Adrenal gland (tissue), 12 donors: ENCODE results near the gene TENT5C. TPM values are rescaled to one million over a fixed set of nuclear protein-coding genes. Genes with fewer than 3 reads are reported as not detected.

Experiments
- DNase-seq, 7 donors: peaks; one replicate each; pipeline ENCODE4 v3.0.0-alpha.2; 2019 to 2020
- H3K27ac ChIP-seq, 5 donors: fragments of 200-600 bp; sonication (generic) in 4 of 5; 1 replicate in 3 of 5; 2 replicates in 2 of 5; pipeline versions ENCODE4 v1.5.1 to v1.8.0; 2016 to 2020; ENCODE audit warnings: mild to moderate bottlenecking in 1 of 5
- H3K27me3 ChIP-seq: fragments of 200-600 bp; 2 replicates; pipeline ENCODE4 v1.8.0; 2021
- H3K36me3 ChIP-seq, 2 donors: fragments of 200-600 bp; replicated peaks in 1 of 2; 1 replicate in 1 of 2; 2 replicates in 1 of 2; pipeline versions ENCODE4 v1.5.1 to v1.8.0; 2018 to 2022
- H3K4me1 ChIP-seq, 2 donors: fragments of 200-600 bp; replicated peaks in 1 of 2; 1 replicate in 1 of 2; 2 replicates in 1 of 2; pipeline versions ENCODE4 v1.5.1 to v1.8.0; 2018 to 2021
- H3K4me3 ChIP-seq, 4 donors: fragments of 200-600 bp; sonication (generic) in 3 of 4; one replicate each; pipeline ENCODE4 v1.5.1; 2016 to 2018
- H3K9me3 ChIP-seq, 3 donors: fragments of 200-600 bp; sonication (generic) in 1 of 3; replicated peaks in 1 of 3; 1 replicate in 2 of 3; 2 replicates in 1 of 3; pipeline versions ENCODE4 v1.5.1 to v1.8.0; 2016 to 2021
- POLR2A ChIP-seq, 2 donors: fragments of 450-650 bp; IDR thresholded peaks; one replicate each; pipeline ENCODE4 v1.6.1; 2017; ENCODE audit warnings: antibody characterized with exemption in 2 of 2, mild to moderate bottlenecking in 2 of 2, moderate library complexity in 1 of 2
- WGBS, 4 donors: extraction: QIAGEN DNeasy Blood & Tissue Kit in 2 of 4; methylation state at CpG; one replicate each; pipeline versions ENCODE4 v1.1.5 to v1.1.7; 2013 to 2017; 5-methylcytosine and 5-hydroxymethylcytosine counted together
- intact Hi-C, 2 donors: fragments of 100-400 bp; cut with DNase I; formaldehyde crosslinking; loops; one replicate each; pipeline versions ENCODE4 v1.14.1 to v1.15.0; 2022 to 2023
- polyA plus RNA-seq, 3 donors: library from polyadenylated mRNA; stranded (reverse); fragments of 200-250 nt in 2 of 3; fragments of 350-450 nt in 1 of 3; fragmentation: Illumina TruSeq in 1 of 3; extraction: RNeasy Lipid Tissue Mini Kit (QIAGEN cat#74804) in 1 of 3; gene quantifications; one replicate each; pipeline ENCODE4 v1.2.3, GENCODE V29; 2013 to 2014
- total RNA-seq, 9 donors: library from RNA; depleted of rRNA in 4 of 9; stranded (reverse); fragments of >200 nt in 4 of 9; fragments of 120-200 nt in 1 of 9; fragmentation: NEBNext Ultra II Directional in 1 of 9; extraction: Animal tissue kit (Norgen Biotek cat#: 25700) in 1 of 9; gene quantifications; one replicate each; pipeline versions ENCODE4 v1.1.0 to v1.2.4, GENCODE V29; 2013 to 2023
- TF ChIP-seq, protein P1 (sequence below), 6 experiments: fragments of 450-650 bp in 4 of 6; fragments of 200-600 bp in 2 of 6; sonication (generic) in 1 of 6; IDR thresholded peaks; 1 replicate in 5 of 6; 2 replicates in 1 of 6; pipeline versions ENCODE4 v1.5.1 to v1.8.0; 2016 to 2021; ENCODE audit warnings: antibody characterized with exemption in 6 of 6, mild to moderate bottlenecking in 2 of 6, moderate library complexity in 1 of 6
- donor health status: healthy with polysubstance abuse.
- donor health status: Bipolar disorder and iron deficiency.
- donor health status: DM: yes; HTN: yes; CAD: no.
- donor health status: DM: no; HTN: no; CAD: no.
- donor health status: DM: no; HTN: no; CAD: no.
- donor health status: DM: yes; HTN: yes; CAD: no.

The TENT5C gene
- total and polyA plus RNA-seq, 12 donors = 0.54 to 8.5 (median 2.0) TPM

DNA sequence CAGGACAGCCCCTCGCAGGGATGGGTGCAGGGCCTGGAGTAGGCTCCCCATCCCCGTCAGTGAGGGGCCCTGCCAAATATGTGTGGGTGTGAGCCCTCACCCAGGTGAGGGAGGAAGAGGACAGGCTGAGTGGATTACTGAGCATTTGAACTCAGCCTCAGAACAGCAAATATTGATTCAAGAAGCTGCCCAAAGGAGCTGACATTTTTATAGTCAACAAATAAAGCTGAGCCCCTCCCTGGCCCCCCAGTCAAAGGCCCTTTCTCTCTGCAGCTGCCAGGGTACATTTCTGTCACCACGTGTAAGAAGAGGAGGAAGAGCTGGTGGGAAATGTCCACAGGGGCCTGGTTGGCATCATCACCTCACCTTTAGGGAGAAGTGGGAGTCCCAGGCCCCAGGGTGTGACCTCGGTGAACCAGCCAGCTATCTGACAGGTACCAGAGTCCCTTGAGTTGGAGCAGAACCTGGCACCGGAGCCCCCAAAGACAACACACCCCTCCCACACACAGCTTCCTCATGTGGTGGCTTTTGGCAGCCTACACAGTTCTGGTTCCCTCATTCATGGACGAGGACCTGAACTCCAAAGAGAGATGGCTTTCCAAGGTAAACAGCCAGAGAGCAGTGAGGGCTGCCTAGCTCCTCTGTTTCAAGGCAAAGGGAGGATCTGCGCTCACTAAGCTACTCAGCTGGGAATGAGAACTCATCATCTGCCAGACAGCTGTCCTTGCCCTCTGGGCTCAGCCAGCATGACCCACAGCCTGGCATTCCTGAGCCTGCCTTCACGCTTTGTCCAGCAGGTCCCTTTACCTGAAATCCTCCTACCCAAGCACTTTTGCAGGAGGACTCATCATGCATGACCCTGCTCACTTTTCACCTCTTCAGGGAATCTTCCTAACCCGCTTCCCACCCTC, 43.0 kb upstream of the TENT5C start:
- Histone ChIP-seq H3K4me3 (no peak overlapping the region), H3K27me3 (no peaks in the 10 kb centered on the region), H3K36me3 (no peaks in the 10 kb centered on the region), H3K27ac (no peak overlapping the region), H3K4me1 (no peaks in the 10 kb centered on the region), H3K9me3 (no peaks in the 10 kb centered on the region)
- intact Hi-C loops = no loop called here
- WGBS, 4 donors = 70 to 79% (median 74%) methylated on average over 6 to 9 of the region's 9 CpGs
- TF ChIP-seq, protein P1, sequence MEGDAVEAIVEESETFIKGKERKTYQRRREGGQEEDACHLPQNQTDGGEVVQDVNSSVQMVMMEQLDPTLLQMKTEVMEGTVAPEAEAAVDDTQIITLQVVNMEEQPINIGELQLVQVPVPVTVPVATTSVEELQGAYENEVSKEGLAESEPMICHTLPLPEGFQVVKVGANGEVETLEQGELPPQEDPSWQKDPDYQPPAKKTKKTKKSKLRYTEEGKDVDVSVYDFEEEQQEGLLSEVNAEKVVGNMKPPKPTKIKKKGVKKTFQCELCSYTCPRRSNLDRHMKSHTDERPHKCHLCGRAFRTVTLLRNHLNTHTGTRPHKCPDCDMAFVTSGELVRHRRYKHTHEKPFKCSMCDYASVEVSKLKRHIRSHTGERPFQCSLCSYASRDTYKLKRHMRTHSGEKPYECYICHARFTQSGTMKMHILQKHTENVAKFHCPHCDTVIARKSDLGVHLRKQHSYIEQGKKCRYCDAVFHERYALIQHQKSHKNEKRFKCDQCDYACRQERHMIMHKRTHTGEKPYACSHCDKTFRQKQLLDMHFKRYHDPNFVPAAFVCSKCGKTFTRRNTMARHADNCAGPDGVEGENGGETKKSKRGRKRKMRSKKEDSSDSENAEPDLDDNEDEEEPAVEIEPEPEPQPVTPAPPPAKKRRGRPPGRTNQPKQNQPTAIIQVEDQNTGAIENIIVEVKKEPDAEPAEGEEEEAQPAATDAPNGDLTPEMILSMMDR (IDR thresholded peaks at IDR 0.05) = no peak
- TF ChIP-seq POLR2A (IDR thresholded peaks at IDR 0.05) = no peak
- no peak for DNase-seq

DNA sequence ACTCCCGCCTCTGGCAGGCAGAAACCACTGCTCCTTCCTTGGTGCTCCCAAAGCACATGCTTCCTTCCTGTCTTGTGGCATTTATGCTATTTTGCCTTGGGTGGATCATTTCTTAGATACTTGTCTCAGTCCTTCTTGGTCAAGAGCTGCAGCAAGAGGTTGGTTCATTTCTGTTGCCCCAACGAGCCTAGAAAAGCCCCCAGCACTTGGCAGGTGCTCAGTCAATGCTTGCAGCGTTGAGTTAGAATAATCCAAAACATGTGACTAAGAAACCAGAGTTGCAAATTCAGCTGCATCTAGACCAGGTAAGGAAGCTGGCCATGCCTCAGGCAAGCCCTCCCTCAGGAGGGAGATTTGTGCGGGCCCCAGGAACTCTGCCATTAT, 42.4 kb upstream of the TENT5C start:
- intact Hi-C loops = no loop called here
- no peak for DNase-seq
- Histone ChIP-seq H3K4me3 (no peak overlapping the region), H3K27me3 (no peaks in the 10 kb centered on the region), H3K36me3 (no peaks in the 10 kb centered on the region), H3K9me3 (no peaks in the 10 kb centered on the region), H3K27ac (no peak overlapping the region), H3K4me1 (no peaks in the 10 kb centered on the region)
- TF ChIP-seq, protein P1 (IDR thresholded peaks at IDR 0.05) = no peak
- no peak for TF ChIP-seq POLR2A (IDR thresholded peaks at IDR 0.05)
- WGBS, 4 donors = 90 to 93% (median 91%) methylated on average over 3 to 4 of the region's 4 CpGs

DNA sequence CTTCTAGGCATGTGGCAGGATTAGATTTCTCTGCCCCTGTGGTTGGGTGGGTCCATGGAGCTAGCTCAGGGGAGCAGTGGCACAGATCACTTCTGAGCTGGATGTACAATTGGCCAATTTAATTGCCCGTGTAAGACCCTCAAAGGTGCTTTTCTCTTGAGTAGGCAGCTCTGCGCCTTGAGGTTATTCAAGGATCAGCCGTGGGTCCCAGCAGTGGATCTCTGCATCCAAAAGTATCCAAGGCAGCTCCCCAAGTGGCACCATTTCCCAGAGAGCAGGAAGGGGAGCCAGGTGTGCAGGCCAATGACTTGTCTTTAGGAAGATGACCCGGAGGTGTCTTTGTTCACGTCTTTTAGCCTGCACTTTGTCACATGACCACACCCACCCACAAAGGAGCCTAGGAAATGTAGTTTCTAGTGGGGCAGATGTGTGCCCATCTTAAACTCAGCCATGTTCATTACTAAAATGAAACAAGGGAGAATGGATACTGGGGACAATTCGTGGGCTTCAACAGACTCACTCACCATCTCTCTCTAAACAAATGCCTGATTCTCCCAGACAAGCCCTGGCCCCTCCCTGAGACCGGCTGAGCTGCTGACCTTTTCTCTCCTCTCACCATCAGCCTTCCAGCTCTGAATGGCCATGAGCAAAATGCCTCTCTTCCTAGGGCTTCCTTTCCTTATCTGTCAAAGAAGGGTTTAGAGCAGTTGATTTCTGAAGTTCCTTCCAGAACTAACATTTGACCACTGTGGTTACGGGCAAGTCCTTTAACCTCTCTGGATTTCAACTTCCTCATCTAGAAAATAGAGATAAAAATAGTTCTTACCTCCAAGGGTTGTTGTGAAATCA, 41.4 kb upstream of the TENT5C start:
- no peak overlapping the region for H3K4me3 ChIP-seq
- no peaks in the 10 kb centered on the region for H3K36me3 ChIP-seq
- no peak for DNase-seq
- WGBS, 4 donors = 69 to 73% (median 72%) methylated on average over 8 of the region's 8 CpGs
- intact Hi-C loops = no loop called here
- H3K27me3 ChIP-seq = no peaks in the 10 kb centered on the region
- H3K4me1 ChIP-seq = no peaks in the 10 kb centered on the region
- no peak for TF ChIP-seq POLR2A (IDR thresholded peaks at IDR 0.05)
- TF ChIP-seq, protein P1 (IDR thresholded peaks at IDR 0.05) = no peak
- H3K27ac ChIP-seq = no peak overlapping the region
- no peaks in the 10 kb centered on the region for H3K9me3 ChIP-seq

DNA sequence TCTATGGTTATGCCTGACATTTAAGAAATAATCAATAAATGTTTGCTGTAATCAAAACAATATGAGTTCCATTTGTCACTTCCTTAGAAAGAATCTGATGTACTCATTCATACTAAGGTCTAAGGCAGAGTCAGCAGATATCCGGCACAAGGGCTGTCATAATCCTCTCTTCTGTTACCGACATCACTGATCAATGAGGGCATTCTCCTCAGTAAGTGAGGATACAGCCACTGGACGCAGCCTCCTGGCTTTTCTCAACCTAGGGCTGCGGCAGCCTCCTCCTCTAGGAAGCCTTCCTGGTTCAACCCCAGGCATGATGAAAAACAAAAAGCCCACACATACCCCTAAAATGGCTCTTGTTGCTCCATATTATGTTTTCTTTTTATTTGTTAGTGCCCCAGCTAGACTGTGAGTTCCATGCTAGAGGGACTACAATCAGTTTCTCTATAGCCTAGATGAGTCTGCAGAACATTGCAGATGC, 40.7 kb upstream of the TENT5C start:
- whole genome bisulfite sequencing, 4 donors = 76 to 83% (median 82%) methylated on average over 4 of the region's 4 CpGs
- Histone ChIP-seq H3K27ac (no peak overlapping the region), H3K4me1 (no peaks in the 10 kb centered on the region), H3K9me3 (no peaks in the 10 kb centered on the region), H3K4me3 (no peak overlapping the region), H3K27me3 (no peaks in the 10 kb centered on the region), H3K36me3 (no peaks in the 10 kb centered on the region)
- no peak for TF ChIP-seq POLR2A (IDR thresholded peaks at IDR 0.05)
- TF ChIP-seq, protein P1 (IDR thresholded peaks at IDR 0.05) = no peak
- intact Hi-C loops = no loop called here
- DNase-seq = no peak
